Fibroblast of skin of abdomen (primary cell): ENCODE results near the gene GALNT2.

Source experiments
- DNase-seq: peaks from one replicate; pipeline ENCODE4 v3.0.0-alpha.2; 2013

Gene GALNT2

GRCh38 chr1:230050973-230051735 is 15.9 kb upstream of the GALNT2 start:
- no peak for DNase-seq

GRCh38 chr1:230052018-230052417 is 15.0 kb upstream of the GALNT2 start:
- no peak for DNase-seq

GRCh38 chr1:230052665-230053064 is 14.4 kb upstream of the GALNT2 start:
- no peak for DNase-seq

GRCh38 chr1:230054092-230054749 is 12.8 kb upstream of the GALNT2 start:
- DNase-seq: no peak

GRCh38 chr1:230056098-230056497 is 10.9 kb upstream of the GALNT2 start:
- no peak for DNase-seq

GRCh38 chr1:230057100-230057499 is 9.9 kb upstream of the GALNT2 start:
- DNase-seq: no peak

- no peak for DNase-seq
These were observed 9.1 kb upstream of the GALNT2 start for GRCh38 chr1:230057681-230058565.

- DNase-seq: no peak
These were observed 8.4 kb upstream of the GALNT2 start for GRCh38 chr1:230058626-230059025.

- no peak for DNase-seq
These were observed 5.2 kb upstream of the GALNT2 start for GRCh38 chr1:230061801-230062200.

GRCh38 chr1:230062521-230062920 is 4.5 kb upstream of the GALNT2 start:
- DNase-seq: no peak

GRCh38 chr1:230064283-230064682 is 2.8 kb upstream of the GALNT2 start:
- no peak for DNase-seq

- no peak for DNase-seq
These were observed 1.9 kb upstream of the GALNT2 start for GRCh38 chr1:230065161-230065560.

GRCh38 chr1:230065571-230065970 is 1.5 kb upstream of the GALNT2 start:
- no peak for DNase-seq

GRCh38 chr1:230066031-230066430 is 1.0 kb upstream of the GALNT2 start:
- DNase-seq: no peak

GRCh38 chr1:230067419-230067870 is 407 bp downstream of the GALNT2 start:
- DNase-seq: no peak

- DNase-seq: no peak
These were observed 1.0 kb downstream of the GALNT2 start for GRCh38 chr1:230067871-230068620.

GRCh38 chr1:230068621-230068873 is 1.5 kb downstream of the GALNT2 start:
- DNase-seq: no peak

GRCh38 chr1:230068952-230069684 is 2.1 kb downstream of the GALNT2 start:
- DNase-seq: no peak

GRCh38 chr1:230069796-230070195 is 2.8 kb downstream of the GALNT2 start:
- no peak for DNase-seq

GRCh38 chr1:230070321-230071208 is 3.5 kb downstream of the GALNT2 start:
- DNase-seq: no peak

- DNase-seq: no peak
These were observed 4.3 kb downstream of the GALNT2 start for GRCh38 chr1:230071316-230071715.
